Vagina (tissue), 2 donors: ENCODE measurements around the gene NUP88.

Experiments
- POLR2A ChIP-seq, 2 donors: fragments of 450-650 bp; IDR thresholded peaks; one replicate each; pipeline ENCODE4 v1.6.1; 2017; ENCODE audit warnings: antibody characterized with exemption in 2 of 2, mild to moderate bottlenecking in 2 of 2, moderate library complexity in 2 of 2
- POLR2AphosphoS5 ChIP-seq, 2 donors: sonication (generic); formaldehyde crosslinking; IDR thresholded peaks; one replicate each; pipeline ENCODE4 v1.9.0; 2017; ENCODE audit warnings: antibody characterized with exemption in 2 of 2, mild to moderate bottlenecking in 2 of 2, low read depth in 1 of 2; ENCODE audit not compliant: insufficient read depth in 1 of 2
- TF ChIP-seq, protein P1 (sequence below), 3 experiments: fragments of 450-650 bp in 2 of 3; fragments of 200-600 bp in 1 of 3; sonication (generic) in 1 of 3; IDR thresholded peaks; one replicate each; pipeline ENCODE4 v1.5.1; 2017 to 2019; ENCODE audit warnings: antibody characterized with exemption in 3 of 3, mild to moderate bottlenecking in 2 of 3, moderate library complexity in 2 of 3

DNA sequence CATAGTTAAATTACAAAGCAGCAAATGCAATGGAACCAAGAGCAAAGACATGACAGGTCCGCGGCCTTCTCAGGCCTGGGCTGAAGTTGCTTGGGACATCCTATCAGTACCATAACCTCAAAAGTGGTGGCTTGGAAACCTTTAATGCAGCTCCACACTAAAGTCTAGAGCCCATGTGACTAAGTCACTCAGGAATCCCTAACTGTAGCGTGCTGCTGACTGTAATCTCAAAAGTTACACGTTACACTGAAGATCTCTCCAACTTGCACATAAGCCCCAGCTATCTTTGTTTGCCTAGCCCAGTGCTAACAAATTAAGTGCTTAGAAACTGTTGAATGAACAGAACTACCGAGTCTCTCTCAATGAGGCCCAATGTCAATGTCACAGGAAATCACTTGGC is 27.8 kb downstream of the NUP88 start:
- TF ChIP-seq POLR2A (IDR thresholded peaks at IDR 0.05) (no peak), POLR2AphosphoS5 (IDR thresholded peaks at IDR 0.05; ENCODE audit: insufficient read depth in 1 of 2, low read depth in 1 of 2) (no peak)
- TF ChIP-seq, protein P1, sequence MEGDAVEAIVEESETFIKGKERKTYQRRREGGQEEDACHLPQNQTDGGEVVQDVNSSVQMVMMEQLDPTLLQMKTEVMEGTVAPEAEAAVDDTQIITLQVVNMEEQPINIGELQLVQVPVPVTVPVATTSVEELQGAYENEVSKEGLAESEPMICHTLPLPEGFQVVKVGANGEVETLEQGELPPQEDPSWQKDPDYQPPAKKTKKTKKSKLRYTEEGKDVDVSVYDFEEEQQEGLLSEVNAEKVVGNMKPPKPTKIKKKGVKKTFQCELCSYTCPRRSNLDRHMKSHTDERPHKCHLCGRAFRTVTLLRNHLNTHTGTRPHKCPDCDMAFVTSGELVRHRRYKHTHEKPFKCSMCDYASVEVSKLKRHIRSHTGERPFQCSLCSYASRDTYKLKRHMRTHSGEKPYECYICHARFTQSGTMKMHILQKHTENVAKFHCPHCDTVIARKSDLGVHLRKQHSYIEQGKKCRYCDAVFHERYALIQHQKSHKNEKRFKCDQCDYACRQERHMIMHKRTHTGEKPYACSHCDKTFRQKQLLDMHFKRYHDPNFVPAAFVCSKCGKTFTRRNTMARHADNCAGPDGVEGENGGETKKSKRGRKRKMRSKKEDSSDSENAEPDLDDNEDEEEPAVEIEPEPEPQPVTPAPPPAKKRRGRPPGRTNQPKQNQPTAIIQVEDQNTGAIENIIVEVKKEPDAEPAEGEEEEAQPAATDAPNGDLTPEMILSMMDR (IDR thresholded peaks at IDR 0.05), result no peak
